Left ventricle myocardium superior (tissue), 1 donor: Measurements from ENCODE around the gene RSRC2. TPM values are rescaled to one million over a fixed set of nuclear protein-coding genes. Genes with fewer than 3 reads are reported as not detected.
"Not testable (repeated sequence)": the region's sequence is repeated elsewhere in the genome, so short reads cannot be mapped to it uniquely, and the experiment has no call there.

Source experiments
- ATAC-seq: fragments of 200-7000 bp; cut with Tn5 transposase; one replicate; pipeline ENCODE4 v1.9.1; 2020; ENCODE audit warnings: mild to moderate bottlenecking, moderate library complexity
- DNase-seq: peaks from one replicate; pipeline ENCODE4 v3.0.0-alpha.2; 2020
- intact Hi-C: fragments of 100-400 bp; cut with micrococcal nuclease; formaldehyde crosslinking; loops from one replicate; pipeline ENCODE4 v1.11.0; 2022
- total RNA-seq: library from RNA; stranded (reverse); fragmentation: NEBNext Ultra II Directional; extraction: Animal tissue kit (Norgen Biotek cat#: 25700); gene quantifications from one replicate; pipeline ENCODE4 v1.2.1, GENCODE V29; 2021
- donor health status: DM: no; HTN: yes; CAD: no; lungs with severe emphysema.

Gene RSRC2
- total RNA-seq, 1 donor from 2014 or later = 36.7 TPM

- no peak for ATAC-seq
- intact Hi-C loops = no loop called here
- no peak for DNase-seq
These were observed 3.5 kb downstream of the RSRC2 start for GRCh38 chr12:122523280-122523679.

GRCh38 chr12:122520676-122521075 lies 6.1 kb downstream of the RSRC2 start:
- intact Hi-C loops = no loop called here
- DNase-seq = no peak
- no peak for ATAC-seq

GRCh38 chr12:122519418-122519817 lies 7.3 kb downstream of the RSRC2 start:
- ATAC-seq (no peak), DNase-seq (no peak)
- intact Hi-C loops = no loop called here

GRCh38 chr12:122518908-122519307 lies 7.8 kb downstream of the RSRC2 start:
- DNase-seq (no peak), ATAC-seq (no peak)
- intact Hi-C loops = no loop called here

- DNase-seq = no peak
- intact Hi-C loops = no loop called here
- ATAC-seq = peak; percentile 15
These were observed 8.9 kb downstream of the RSRC2 start for GRCh38 chr12:122517877-122518276.

- DNase-seq (no peak), ATAC-seq (no peak)
- intact Hi-C loops = no loop called here
These were observed 10.0 kb downstream of the RSRC2 start for GRCh38 chr12:122516544-122517361.

GRCh38 chr12:122515275-122515674 lies 11.5 kb downstream of the RSRC2 start:
- intact Hi-C loops = no loop called here
- DNase-seq (no peak), ATAC-seq (no peak)

GRCh38 chr12:122513660-122514059 lies 13.1 kb downstream of the RSRC2 start:
- intact Hi-C loops = no loop called here
- no peak for ATAC-seq
- no peak for DNase-seq

- ATAC-seq, intact Hi-C loops, DNase-seq: not testable (repeated sequence)
These were observed 13.7 kb downstream of the RSRC2 start for GRCh38 chr12:122513028-122513427.

GRCh38 chr12:122508163-122508562 lies 18.6 kb downstream of the RSRC2 start:
- DNase-seq (no peak), ATAC-seq (peak; percentile 73)

GRCh38 chr12:122506393-122506938 lies 20.3 kb downstream of the RSRC2 start:
- intact Hi-C loops = no loop called here
- DNase-seq (no peak), ATAC-seq (no peak)

More at GRCh38 chr12:122508163-122508562, 18.6 kb downstream of the RSRC2 start:
- intact Hi-C loops = no loop called here

GRCh38 chr12:122505419-122506051 lies 21.2 kb downstream of the RSRC2 start:
- intact Hi-C loops = no loop called here
- ATAC-seq (no peak), DNase-seq (no peak)

GRCh38 chr12:122503783-122504590 lies 22.7 kb downstream of the RSRC2 start:
- ATAC-seq = no peak
- intact Hi-C loops = no loop called here

GRCh38 chr12:122503147-122503751 lies 23.5 kb downstream of the RSRC2 start:
- ATAC-seq (no peak), DNase-seq (no peak)
- intact Hi-C loops = no loop called here

More at GRCh38 chr12:122503783-122504590, 22.7 kb downstream of the RSRC2 start:
- DNase-seq = no peak

- no peak for ATAC-seq
- intact Hi-C loops = no loop called here
- no peak for DNase-seq
These were observed 25.2 kb downstream of the RSRC2 start for GRCh38 chr12:122501489-122501989.

- DNase-seq (peak; percentile 98), ATAC-seq (peak; percentile 99)
- intact Hi-C loops = no loop called here
These were observed 25.8 kb downstream of the RSRC2 start, which contains the start of gene ZCCHC8 for GRCh38 chr12:122500685-122501488. Gene ZCCHC8, minus strand, starts transcription at chr12:122500932. Its CDS starts 92 bp downstream, at chr12:122500840.

- DNase-seq = peak; percentile 69
- intact Hi-C loops = no loop called here
- peak; percentile 65 for ATAC-seq
These were observed 26.6 kb downstream of the RSRC2 start for GRCh38 chr12:122499991-122500684.
